VCaP (cell line): Measurements from ENCODE around the gene GOLGA2.

Experiments
- H3K27ac ChIP-seq: fragments of 450-650 bp; 2 replicates; pipeline ENCODE4 v1.5.1; 2017
- CTCF ChIP-seq: fragments of 450-650 bp; conservative IDR thresholded peaks from 2 replicates; pipeline ENCODE4 v1.5.1; 2017; ENCODE audit warnings: mild to moderate bottlenecking, moderate library complexity

The GOLGA2 gene

GRCh38 chr9:128275198-128276007 lies at the start of gene GOLGA2:
Gene GOLGA2 (minus strand): TSS chr9:128276007. CDS start chr9:128275976, 31 bp downstream.
- TF ChIP-seq CTCF, result no peak
- peak within 1 kb of the TSS; percentile 93 for H3K27ac ChIP-seq

- TF ChIP-seq CTCF, result no peak
- peak overlapping the region; percentile 97; the same call in 1 of the 2 replicates for H3K27ac ChIP-seq
These were observed 48.6 kb upstream of the GOLGA2 start for GRCh38 chr9:128324401-128324800.

- H3K27ac ChIP-seq, result peak overlapping the region; percentile 97
- TF ChIP-seq CTCF, result no peak
These were observed 48.0 kb upstream of the GOLGA2 start for GRCh38 chr9:128323791-128324190.

DNA sequence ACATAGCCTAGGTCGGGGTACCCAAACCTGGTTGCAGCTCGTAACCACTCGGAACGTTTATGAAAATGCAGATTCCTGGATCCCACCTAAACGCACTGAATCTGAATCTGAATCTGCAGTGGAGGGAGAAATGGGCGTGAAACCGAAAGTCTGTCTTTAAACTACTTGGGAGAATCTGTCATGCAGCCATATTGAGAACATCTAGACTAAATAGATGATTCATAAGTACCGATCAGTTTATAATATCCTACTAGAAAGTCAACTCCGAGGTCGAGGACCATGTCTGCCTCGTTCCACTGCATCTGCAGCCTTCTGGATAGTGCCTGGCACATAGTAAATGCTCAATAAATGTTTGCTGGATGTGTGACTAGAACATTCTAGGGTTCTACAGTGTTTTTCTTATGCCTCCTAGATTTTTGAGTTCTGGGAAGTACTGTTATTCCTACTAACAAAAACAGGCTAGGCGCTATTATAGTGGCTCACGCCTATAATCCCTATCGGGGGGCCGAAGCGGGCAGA lies 47.5 kb upstream of the GOLGA2 start:
- no peak for TF ChIP-seq CTCF
- H3K27ac ChIP-seq, result peak overlapping the region; percentile 97

- TF ChIP-seq CTCF, result no peak
- H3K27ac ChIP-seq, result peak within 1 kb of the TSS; percentile 97
These were observed 46.8 kb upstream of the GOLGA2 start, which contains the start of the genes COQ4 and TRUB2 for GRCh38 chr9:128322404-128323211. Gene COQ4 (plus strand): TSS chr9:128322839. CDS start chr9:128322859, 20 bp downstream. Gene TRUB2 (minus strand): TSS chr9:128322447. CDS start chr9:128322408, 39 bp downstream.

- TF ChIP-seq CTCF, result no peak
- H3K27ac ChIP-seq, result peak overlapping the region; percentile 97
These were observed 46.1 kb upstream of the GOLGA2 start for GRCh38 chr9:128321879-128322403.

DNA sequence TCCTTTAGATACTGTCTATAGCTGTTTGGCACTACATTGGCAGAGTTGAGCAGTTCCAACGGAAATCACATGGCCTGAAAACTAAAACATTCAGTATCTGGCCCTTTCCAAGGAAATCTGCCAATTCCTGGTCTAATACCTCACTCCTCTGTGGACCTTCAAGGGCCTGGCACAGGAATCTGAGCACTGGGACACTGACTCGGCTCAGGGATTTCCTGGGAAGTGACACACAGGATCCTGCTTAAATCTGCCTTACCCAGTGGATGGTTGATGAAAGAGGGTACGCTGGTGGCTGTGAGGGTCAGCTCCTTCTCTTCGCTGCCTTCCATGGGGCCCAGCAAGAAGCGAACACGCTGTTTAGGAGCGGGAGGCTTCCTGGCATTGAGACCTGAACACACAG lies 45.5 kb upstream of the GOLGA2 start:
- H3K27ac ChIP-seq, result peak overlapping the region; percentile 97
- TF ChIP-seq CTCF, result no peak
